ENCODE data around the gene DOCK4. TPM values are rescaled to one million over a fixed set of nuclear protein-coding genes. Genes with fewer than 3 reads are reported as not detected.

The DOCK4 gene
- polyA plus RNA-seq, 1 donor (not counting 4 experiments of a cell fraction or from before 2014, with no cell fraction given) = 13.9 TPM

DNA sequence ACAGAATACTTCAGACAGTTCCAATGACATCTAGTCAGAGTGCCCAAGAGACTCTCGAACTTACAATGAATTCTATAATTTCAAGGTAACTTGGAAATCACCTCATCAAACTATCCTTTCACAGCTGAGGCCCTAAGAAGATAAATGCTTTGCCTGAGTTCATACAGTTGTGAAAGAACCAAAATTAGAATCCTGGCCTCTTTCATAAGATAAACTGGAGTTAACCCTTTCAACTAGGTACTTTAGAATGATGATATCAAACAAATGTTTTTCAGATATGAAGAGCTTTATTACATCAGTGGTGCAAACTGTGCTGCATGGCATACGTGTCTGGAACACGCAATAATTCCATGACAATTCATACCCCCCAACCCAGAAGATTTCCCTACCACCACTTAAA is 17.9 kb downstream of the DOCK4 start:
- Histone ChIP-seq H3K4me1 (ENCODE audit: control insufficient read depth, extremely low read depth, insufficient read depth, low read length) (peaks cover 27% of the 10 kb centered on the region), H3K27me3 (ENCODE audit: control insufficient read depth, extremely low read depth, insufficient read depth, low read length) (no peaks in the 10 kb centered on the region), H3K36me3 (ENCODE audit: control insufficient read depth in 2 of 2, extremely low read depth in 1 of 2, insufficient read depth in 2 of 2, low read length in 2 of 2) (no peaks in the 10 kb centered on the region), H2AFZ (ENCODE audit: control insufficient read depth, low read length) (no peak overlapping the region), H3K9me1 (ENCODE audit: control insufficient read depth, extremely low read depth, insufficient read depth, low read length) (no peaks in the 10 kb centered on the region), H4K20me1 (ENCODE audit: control insufficient read depth, extremely low read depth, insufficient read depth, low read length) (no peaks in the 10 kb centered on the region), H3K4me2 (ENCODE audit: control insufficient read depth, extremely low read depth, insufficient read depth, low read depth, low read length) (no peak overlapping the region), H3K9ac (ENCODE audit: control insufficient read depth, extremely low read depth, insufficient read depth, low read length) (no peak overlapping the region), H3K27ac (ENCODE audit: control insufficient read depth, insufficient read depth, low read length) (no peak overlapping the region), H3K9me3 (ENCODE audit: control insufficient read depth, low read depth, low read length) (no peaks in the 10 kb centered on the region), H3K4me3 (ENCODE audit: control insufficient read depth in 2 of 3, extremely low read depth in 1 of 3, insufficient read depth in 2 of 3, low read depth in 1 of 3, low read length in 3 of 3) (no peak overlapping the region), H3K79me2 (ENCODE audit: control insufficient read depth, insufficient read depth, low read length) (peaks cover 71% of the 10 kb centered on the region)
- no peak for TF ChIP-seq EZH2 (IDR thresholded peaks at IDR 0.05; ENCODE audit: low read length)
- TF ChIP-seq, protein P1, sequence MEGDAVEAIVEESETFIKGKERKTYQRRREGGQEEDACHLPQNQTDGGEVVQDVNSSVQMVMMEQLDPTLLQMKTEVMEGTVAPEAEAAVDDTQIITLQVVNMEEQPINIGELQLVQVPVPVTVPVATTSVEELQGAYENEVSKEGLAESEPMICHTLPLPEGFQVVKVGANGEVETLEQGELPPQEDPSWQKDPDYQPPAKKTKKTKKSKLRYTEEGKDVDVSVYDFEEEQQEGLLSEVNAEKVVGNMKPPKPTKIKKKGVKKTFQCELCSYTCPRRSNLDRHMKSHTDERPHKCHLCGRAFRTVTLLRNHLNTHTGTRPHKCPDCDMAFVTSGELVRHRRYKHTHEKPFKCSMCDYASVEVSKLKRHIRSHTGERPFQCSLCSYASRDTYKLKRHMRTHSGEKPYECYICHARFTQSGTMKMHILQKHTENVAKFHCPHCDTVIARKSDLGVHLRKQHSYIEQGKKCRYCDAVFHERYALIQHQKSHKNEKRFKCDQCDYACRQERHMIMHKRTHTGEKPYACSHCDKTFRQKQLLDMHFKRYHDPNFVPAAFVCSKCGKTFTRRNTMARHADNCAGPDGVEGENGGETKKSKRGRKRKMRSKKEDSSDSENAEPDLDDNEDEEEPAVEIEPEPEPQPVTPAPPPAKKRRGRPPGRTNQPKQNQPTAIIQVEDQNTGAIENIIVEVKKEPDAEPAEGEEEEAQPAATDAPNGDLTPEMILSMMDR (optimal IDR thresholded peaks at IDR 0.05 in 1 of 3, IDR thresholded peaks at IDR 0.05 in 1 of 3, conservative IDR thresholded peaks at IDR 0.05 in 1 of 3; ENCODE audit: extremely low read depth in 1 of 3, insufficient read depth in 2 of 3, low read length in 3 of 3) = no peak
- no peak for FAIRE-seq
- no peak for DNase-seq (ENCODE audit: low read depth, low spot score)
- dilution Hi-C loops (cut with MboI; ENCODE audit: extremely low pct_ligation_motif_present, low sequenced_read_pairs) = no loop called here

- FAIRE-seq = no peak
- Histone ChIP-seq H3K4me2 (ENCODE audit: control insufficient read depth, extremely low read depth, insufficient read depth, low read depth, low read length) (no peak overlapping the region), H3K9me3 (ENCODE audit: control insufficient read depth, low read depth, low read length) (no peaks in the 10 kb centered on the region)
Observed at GRCh38 chr7:112186300-112186699, 19.9 kb downstream of the DOCK4 start.

More at GRCh38 chr7:112186300-112186699, 19.9 kb downstream of the DOCK4 start:
- Histone ChIP-seq H3K4me1 (ENCODE audit: control insufficient read depth, extremely low read depth, insufficient read depth, low read length) (peaks cover 15% of the 10 kb centered on the region), H3K79me2 (ENCODE audit: control insufficient read depth, insufficient read depth, low read length) (peaks cover 80% of the 10 kb centered on the region), H4K20me1 (ENCODE audit: control insufficient read depth, extremely low read depth, insufficient read depth, low read length) (no peaks in the 10 kb centered on the region), H3K27me3 (ENCODE audit: control insufficient read depth, extremely low read depth, insufficient read depth, low read length) (no peaks in the 10 kb centered on the region), H3K9ac (ENCODE audit: control insufficient read depth, extremely low read depth, insufficient read depth, low read length) (no peak overlapping the region), H3K36me3 (ENCODE audit: control insufficient read depth in 2 of 2, extremely low read depth in 1 of 2, insufficient read depth in 2 of 2, low read length in 2 of 2) (no peaks in the 10 kb centered on the region), H3K27ac (ENCODE audit: control insufficient read depth, insufficient read depth, low read length) (no peak overlapping the region), H3K9me1 (ENCODE audit: control insufficient read depth, extremely low read depth, insufficient read depth, low read length) (no peaks in the 10 kb centered on the region), H2AFZ (ENCODE audit: control insufficient read depth, low read length) (no peak overlapping the region), H3K4me3 (ENCODE audit: control insufficient read depth in 2 of 3, extremely low read depth in 1 of 3, insufficient read depth in 2 of 3, low read depth in 1 of 3, low read length in 3 of 3) (no peak overlapping the region)
- no peak for DNase-seq (ENCODE audit: low read depth, low spot score)
- dilution Hi-C loops (cut with MboI; ENCODE audit: extremely low pct_ligation_motif_present, low sequenced_read_pairs) = no loop called here
- TF ChIP-seq EZH2 (IDR thresholded peaks at IDR 0.05; ENCODE audit: low read length) = no peak
- TF ChIP-seq, protein P1 (optimal IDR thresholded peaks at IDR 0.05 in 1 of 3, IDR thresholded peaks at IDR 0.05 in 1 of 3, conservative IDR thresholded peaks at IDR 0.05 in 1 of 3; ENCODE audit: extremely low read depth in 1 of 3, insufficient read depth in 2 of 3, low read length in 3 of 3) = no peak
